ENCODE data around the gene TIMM22. TPM values are rescaled to one million over a fixed set of nuclear protein-coding genes. Genes with fewer than 3 reads are reported as not detected.

Gene TIMM22
- total RNA-seq, 1 experiment from 2014 or later = 14.0 TPM

DNA sequence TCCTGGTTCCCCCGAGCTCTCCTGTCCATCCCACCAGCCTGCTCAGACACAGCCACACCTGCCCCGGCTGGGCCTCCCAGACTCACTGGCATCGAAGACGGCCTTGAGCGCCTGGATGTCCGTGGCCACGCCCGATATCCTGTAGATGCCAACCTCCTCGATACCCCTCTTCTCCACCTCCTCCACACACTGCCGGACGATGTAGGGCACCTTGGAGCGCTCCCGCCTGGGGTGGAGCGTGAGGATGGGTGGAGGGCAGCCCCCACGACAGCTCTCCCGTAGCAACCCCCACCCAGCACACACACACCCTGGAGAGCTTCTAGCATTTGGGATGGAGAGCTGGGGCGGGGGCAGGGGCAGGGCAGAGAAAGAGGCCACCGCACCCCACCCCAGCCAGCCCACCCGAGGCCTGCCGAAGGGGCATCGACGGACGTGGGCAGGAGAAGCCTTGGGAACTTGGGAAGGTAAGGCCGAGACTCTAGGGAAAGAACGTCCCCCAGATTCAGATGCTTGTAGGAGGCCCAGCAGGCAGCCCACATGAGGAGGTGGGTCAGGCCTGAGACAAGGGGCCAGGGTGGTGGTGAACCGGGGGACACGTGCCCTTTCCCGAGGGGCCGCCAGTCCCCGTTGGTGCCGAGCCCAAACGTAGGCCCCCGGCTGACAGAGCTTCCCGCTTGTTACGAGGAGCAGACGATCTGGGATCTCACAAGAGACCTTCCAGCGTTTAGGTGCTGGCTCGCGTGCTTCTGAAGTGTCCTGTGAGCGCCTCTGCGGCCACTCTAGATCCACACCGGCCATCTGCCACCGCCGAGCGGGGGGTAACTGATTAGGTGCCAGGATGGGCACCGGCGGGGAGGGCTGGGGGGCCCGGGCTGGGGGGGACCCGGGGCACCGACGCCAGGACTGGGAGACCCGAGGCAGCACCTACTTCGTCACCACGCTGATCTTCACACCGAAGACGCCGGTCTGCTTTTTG, 15.1 kb downstream of the TIMM22 start:
- no peak for DNase-seq (ENCODE audit: low read depth, low spot score)
- no peaks in the 10 kb centered on the region for H3K79me2 ChIP-seq (ENCODE audit: insufficient read depth, low read length)
- CTCF ChIA-PET = no interaction called here
- 0 out of 2 replicates have a peak, but pooled peaks have one; percentile 15 for ATAC-seq
- TF ChIP-seq ELF1 (IDR thresholded peaks at IDR 0.05; ENCODE audit: borderline replicate concordance, low read depth) (no peak), EGR1 (IDR thresholded peaks at IDR 0.05; ENCODE audit: low read depth) (no peak)
- TF ChIP-seq, protein P1, sequence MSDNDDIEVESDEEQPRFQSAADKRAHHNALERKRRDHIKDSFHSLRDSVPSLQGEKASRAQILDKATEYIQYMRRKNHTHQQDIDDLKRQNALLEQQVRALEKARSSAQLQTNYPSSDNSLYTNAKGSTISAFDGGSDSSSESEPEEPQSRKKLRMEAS (IDR thresholded peaks at IDR 0.05) = no peak
- TF ChIP-seq, protein P2, sequence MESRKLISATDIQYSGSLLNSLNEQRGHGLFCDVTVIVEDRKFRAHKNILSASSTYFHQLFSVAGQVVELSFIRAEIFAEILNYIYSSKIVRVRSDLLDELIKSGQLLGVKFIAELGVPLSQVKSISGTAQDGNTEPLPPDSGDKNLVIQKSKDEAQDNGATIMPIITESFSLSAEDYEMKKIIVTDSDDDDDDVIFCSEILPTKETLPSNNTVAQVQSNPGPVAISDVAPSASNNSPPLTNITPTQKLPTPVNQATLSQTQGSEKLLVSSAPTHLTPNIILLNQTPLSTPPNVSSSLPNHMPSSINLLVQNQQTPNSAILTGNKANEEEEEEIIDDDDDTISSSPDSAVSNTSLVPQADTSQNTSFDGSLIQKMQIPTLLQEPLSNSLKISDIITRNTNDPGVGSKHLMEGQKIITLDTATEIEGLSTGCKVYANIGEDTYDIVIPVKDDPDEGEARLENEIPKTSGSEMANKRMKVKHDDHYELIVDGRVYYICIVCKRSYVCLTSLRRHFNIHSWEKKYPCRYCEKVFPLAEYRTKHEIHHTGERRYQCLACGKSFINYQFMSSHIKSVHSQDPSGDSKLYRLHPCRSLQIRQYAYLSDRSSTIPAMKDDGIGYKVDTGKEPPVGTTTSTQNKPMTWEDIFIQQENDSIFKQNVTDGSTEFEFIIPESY (IDR thresholded peaks at IDR 0.05; ENCODE audit: extremely low read depth, insufficient replicate concordance, low read length) = no peak
- H3K9me3 ChIP-seq (ENCODE audit: control insufficient read depth in 1 of 2, insufficient read depth in 1 of 2, low read depth in 1 of 2, low read length in 2 of 2) = no peaks in the 10 kb centered on the region
- no peak overlapping the region for H3K4me3 ChIP-seq (replicated peaks in 1 of 2; ENCODE audit: low read depth in 1 of 2, low read length in 2 of 2)
- no peak overlapping the region for H3K27ac ChIP-seq (ENCODE audit: low read depth, low read length)
- no peaks in the 10 kb centered on the region for H3K27me3 ChIP-seq (ENCODE audit: insufficient read depth, low read length)
- BruUV-seq (replicated peaks) = no TSS peak
- H3K9ac ChIP-seq (ENCODE audit: low read length) = no peak overlapping the region
- POLR2A ChIA-PET = no interaction called here
- no peaks in the 10 kb centered on the region for H4K20me1 ChIP-seq (ENCODE audit: insufficient read depth)
- intact Hi-C loops (cut with micrococcal nuclease) = no loop called here
- RAD21 ChIA-PET (ENCODE audit: low non-redundant PET in 1 of 2, low total read pairs in 2 of 2, uncharacterized antibody in 2 of 2, unreplicated experiment in 2 of 2) = no interaction called here
- H3K36me3 ChIP-seq (ENCODE audit: control insufficient read depth in 1 of 2, insufficient read depth in 2 of 2, low read length in 2 of 2) = peaks cover 0 to 2% of the 10 kb centered on the region in 2 experiments; a peak in 1 of 4 replicates
- H3K4me2 ChIP-seq (ENCODE audit: low read length) = no peak overlapping the region
- H3K9me2 ChIP-seq (ENCODE audit: insufficient read depth) = no peaks in the 10 kb centered on the region
- no peak overlapping the region for H2AFZ ChIP-seq (ENCODE audit: low read depth, low read length, poor library complexity, severe bottlenecking)
- no peaks in the 10 kb centered on the region for H3K4me1 ChIP-seq (ENCODE audit: control insufficient read depth in 1 of 2, insufficient read depth in 2 of 2, low read length in 2 of 2)

Measured in HCT116 (cell line).